Bronchial epithelial cell (primary cell): ENCODE data around the gene DOK6. TPM values are rescaled to one million over a fixed set of nuclear protein-coding genes. Genes with fewer than 3 reads are reported as not detected.

Experiments used
- DNase-seq: peaks from one replicate; pipeline ENCODE4 v3.0.0-alpha.2; 2010; ENCODE audit warnings: low read depth
- FAIRE-seq: peaks from 2 replicates; lab custom pipeline; 2011; peaks lifted over from hg19 to GRCh38; lab: Jason Lieb, UNC
- H3K27me3 ChIP-seq: 2 replicates; pipeline ENCODE4 v1.5.1; 2011; ENCODE audit warnings: low read length; ENCODE audit not compliant: control insufficient read depth, insufficient read depth
- H3K36me3 ChIP-seq: 2 replicates; pipeline ENCODE4 v1.5.1; 2011; ENCODE audit warnings: low read length; ENCODE audit not compliant: control insufficient read depth, insufficient read depth
- H3K4me3 ChIP-seq: 2 replicates; pipeline ENCODE4 v1.5.1; 2011; ENCODE audit warnings: mild to moderate bottlenecking, low read depth, low read length, control low read depth
- total RNA-seq: library from RNA; depleted of rRNA; stranded (reverse); fragments of >200 nt; gene quantifications from 2 replicates; pipeline ENCODE4 v1.2.1, GENCODE V29; 2014
- TF ChIP-seq, protein P1 (sequence below): IDR thresholded peaks from 2 replicates; pipeline ENCODE4 v1.5.1; 2011; ENCODE audit warnings: mild to moderate bottlenecking, moderate library complexity, low read length, control low read depth, inconsistent platforms; ENCODE audit not compliant: insufficient read depth, severe bottlenecking

Gene DOK6
- total RNA-seq, 1 donor from 2014 or later = not detected

DNA sequence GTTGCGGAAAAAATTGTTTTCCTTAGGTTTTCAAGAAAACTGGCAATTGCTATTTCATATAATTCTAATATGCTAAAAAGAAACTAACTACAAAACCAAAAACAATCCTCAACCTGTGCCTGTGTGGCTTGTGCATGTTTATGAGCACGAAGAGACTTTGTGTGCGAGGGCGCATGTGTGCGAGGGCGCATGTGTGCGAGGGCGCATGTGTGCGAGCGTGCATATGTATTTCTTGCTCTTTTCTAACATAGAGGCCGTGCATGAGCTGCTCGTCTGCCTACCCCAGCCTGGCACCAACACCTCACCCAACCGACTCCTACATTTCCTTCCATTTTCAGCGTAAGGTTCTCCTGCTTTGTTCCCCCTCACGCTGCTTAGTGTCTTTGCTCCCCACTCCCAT, 211.6 kb downstream of the DOK6 start:
- DNase-seq (no peak), FAIRE-seq (no peak)
- Histone ChIP-seq H3K4me3 (no peak overlapping the region), H3K27me3 (no peaks in the 10 kb centered on the region), H3K36me3 (no peaks in the 10 kb centered on the region)
- TF ChIP-seq, protein P1, sequence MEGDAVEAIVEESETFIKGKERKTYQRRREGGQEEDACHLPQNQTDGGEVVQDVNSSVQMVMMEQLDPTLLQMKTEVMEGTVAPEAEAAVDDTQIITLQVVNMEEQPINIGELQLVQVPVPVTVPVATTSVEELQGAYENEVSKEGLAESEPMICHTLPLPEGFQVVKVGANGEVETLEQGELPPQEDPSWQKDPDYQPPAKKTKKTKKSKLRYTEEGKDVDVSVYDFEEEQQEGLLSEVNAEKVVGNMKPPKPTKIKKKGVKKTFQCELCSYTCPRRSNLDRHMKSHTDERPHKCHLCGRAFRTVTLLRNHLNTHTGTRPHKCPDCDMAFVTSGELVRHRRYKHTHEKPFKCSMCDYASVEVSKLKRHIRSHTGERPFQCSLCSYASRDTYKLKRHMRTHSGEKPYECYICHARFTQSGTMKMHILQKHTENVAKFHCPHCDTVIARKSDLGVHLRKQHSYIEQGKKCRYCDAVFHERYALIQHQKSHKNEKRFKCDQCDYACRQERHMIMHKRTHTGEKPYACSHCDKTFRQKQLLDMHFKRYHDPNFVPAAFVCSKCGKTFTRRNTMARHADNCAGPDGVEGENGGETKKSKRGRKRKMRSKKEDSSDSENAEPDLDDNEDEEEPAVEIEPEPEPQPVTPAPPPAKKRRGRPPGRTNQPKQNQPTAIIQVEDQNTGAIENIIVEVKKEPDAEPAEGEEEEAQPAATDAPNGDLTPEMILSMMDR = no peak

DNA sequence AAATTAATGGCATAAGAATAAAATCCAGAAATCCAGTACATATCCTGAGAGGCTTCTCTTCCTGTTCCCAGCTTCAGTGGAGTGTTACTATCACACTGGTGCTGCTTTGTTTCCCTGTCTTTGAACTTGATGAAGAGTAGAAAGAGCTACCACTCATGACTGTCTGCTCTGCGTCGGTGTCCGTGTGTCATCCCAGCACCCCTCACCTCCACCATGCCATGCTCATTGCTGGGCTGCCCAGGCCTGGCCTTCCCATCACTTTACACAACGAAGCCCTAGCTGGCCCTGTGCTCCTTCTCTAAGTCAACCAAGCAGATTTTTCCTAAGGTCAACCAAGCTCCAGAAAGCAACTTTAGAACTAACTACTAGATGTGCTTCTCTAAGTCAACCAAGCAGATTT, 215.4 kb downstream of the DOK6 start:
- Histone ChIP-seq H3K4me3 (no peak overlapping the region), H3K27me3 (no peaks in the 10 kb centered on the region), H3K36me3 (no peaks in the 10 kb centered on the region)
- FAIRE-seq = no peak
- TF ChIP-seq, protein P1 = no peak
- DNase-seq = no peak

DNA sequence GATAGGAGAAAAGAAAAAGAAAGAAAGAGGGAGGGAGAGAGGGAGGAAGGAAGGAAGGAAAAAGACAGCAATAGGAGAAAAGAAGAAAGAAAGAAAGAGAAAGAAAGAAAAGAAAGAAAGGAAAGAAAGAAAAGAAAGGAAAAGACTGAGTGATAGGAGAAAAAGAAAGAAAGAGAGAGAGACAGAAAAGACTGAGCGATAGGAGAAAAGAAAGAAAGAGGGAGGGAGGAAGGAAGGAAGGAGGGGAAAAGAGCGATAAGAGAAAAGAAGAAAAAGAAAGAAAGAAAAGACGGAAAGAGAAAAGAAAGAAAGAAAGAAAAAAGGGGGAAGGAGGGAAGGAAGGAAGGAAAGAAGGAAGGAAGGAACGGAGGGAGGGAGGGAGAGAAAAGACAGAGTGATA, 216.7 kb downstream of the DOK6 start:
- no peak for DNase-seq
- no peak overlapping the region for H3K4me3 ChIP-seq
- H3K27me3 ChIP-seq = no peaks in the 10 kb centered on the region
- H3K36me3 ChIP-seq = no peaks in the 10 kb centered on the region
- no peak for FAIRE-seq
- TF ChIP-seq, protein P1 = no peak

DNA sequence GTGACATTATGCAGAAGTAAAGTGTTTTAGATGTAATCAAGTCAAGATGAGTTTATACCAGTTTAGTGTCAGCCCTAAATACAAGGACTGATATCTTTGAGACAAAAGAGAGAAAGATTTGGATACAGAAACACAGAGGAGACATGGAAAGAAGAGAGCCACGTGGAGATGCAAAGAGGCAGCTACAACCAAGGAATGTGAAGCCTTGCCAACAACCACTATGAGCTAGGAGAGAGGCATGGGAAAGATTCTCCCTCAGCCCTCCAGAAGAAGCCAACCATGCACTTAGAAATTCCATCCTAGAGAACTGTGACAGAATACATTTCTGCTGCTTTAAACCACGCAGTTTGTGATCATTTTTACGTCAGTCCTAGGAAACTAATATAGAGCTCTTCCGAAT, 217.2 kb downstream of the DOK6 start:
- Histone ChIP-seq H3K27me3 (no peaks in the 10 kb centered on the region), H3K36me3 (no peaks in the 10 kb centered on the region), H3K4me3 (no peak overlapping the region)
- DNase-seq = no peak
- FAIRE-seq = no peak
- TF ChIP-seq, protein P1 = no peak

DNA sequence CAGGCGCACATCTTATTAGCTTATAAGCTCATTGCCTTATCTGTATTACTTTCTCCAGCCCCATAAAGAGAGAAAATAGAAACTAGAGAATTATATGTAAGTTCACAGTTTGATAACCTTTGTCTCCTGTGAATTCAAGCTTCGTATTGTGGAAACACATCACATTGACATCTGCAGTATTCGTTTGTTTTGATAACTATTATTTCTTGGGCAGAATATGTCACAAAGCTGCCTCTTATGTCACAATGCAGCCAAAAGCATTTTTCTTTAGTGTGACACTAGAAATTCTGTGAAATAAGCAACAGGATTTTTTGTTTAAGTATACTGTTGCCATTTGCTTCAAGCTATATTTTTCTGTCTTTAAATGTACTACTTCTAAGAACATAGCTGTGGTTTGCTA, 221.5 kb downstream of the DOK6 start:
- TF ChIP-seq, protein P1 = no peak
- DNase-seq (no peak), FAIRE-seq (no peak)
- Histone ChIP-seq H3K4me3 (no peak overlapping the region), H3K27me3 (no peaks in the 10 kb centered on the region), H3K36me3 (no peaks in the 10 kb centered on the region)

DNA sequence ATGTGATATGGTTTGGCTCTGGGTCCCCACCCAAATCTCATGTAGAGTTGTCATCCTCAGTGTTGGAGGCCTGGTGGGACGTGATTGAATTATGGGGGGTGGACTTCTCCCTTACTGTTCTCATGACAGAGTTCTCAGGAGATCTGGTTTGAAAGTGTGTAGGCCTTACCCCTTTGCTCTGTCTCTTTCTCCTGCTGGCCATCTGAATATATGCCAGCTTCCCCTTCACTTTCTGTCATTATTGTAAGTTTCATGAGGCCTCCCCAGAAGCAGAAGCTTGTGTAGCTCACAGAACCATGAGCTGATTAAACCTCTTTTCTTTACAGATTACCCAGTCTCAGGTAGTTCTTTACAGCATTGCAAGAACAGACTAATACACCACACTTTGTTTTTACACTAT, 222.3 kb downstream of the DOK6 start:
- no peak for DNase-seq
- TF ChIP-seq, protein P1 = no peak
- peak; percentile 23 for FAIRE-seq
- H3K27me3 ChIP-seq = no peaks in the 10 kb centered on the region
- H3K36me3 ChIP-seq = no peaks in the 10 kb centered on the region
- H3K4me3 ChIP-seq = no peak overlapping the region
